Measurements from ENCODE around the gene ACTRT3.

Gene ACTRT3

GRCh38 chr3:169769287-169770181 is at the start of gene ACTRT3:
Gene ACTRT3, minus strand, starts transcription at chr3:169769561. Its CDS starts 41 bp downstream, at chr3:169769520.
- peak; percentile 68 for DNase-seq (ENCODE audit: low read depth)

DNA sequence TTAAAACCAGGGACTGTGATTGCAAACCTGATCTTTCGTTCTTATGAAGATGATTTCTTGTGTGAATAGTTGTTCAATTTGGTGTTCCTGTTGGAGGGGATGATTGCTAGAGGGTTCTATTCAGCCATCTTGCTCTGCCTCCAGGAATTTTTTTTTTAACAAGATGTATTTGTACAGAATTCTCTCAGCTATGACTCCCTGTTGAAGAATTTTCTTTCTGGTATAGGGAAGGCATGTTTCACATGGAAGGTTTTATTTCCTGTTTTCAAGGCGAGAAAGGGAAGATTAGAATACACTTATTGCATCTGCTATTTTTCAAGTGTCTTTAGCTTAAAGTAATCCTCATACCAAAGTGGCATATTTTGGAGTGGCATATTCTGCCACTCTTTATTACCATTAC is 49.0 kb upstream of the ACTRT3 start:
- DNase-seq (ENCODE audit: low read depth), result peak; percentile 70

DNA sequence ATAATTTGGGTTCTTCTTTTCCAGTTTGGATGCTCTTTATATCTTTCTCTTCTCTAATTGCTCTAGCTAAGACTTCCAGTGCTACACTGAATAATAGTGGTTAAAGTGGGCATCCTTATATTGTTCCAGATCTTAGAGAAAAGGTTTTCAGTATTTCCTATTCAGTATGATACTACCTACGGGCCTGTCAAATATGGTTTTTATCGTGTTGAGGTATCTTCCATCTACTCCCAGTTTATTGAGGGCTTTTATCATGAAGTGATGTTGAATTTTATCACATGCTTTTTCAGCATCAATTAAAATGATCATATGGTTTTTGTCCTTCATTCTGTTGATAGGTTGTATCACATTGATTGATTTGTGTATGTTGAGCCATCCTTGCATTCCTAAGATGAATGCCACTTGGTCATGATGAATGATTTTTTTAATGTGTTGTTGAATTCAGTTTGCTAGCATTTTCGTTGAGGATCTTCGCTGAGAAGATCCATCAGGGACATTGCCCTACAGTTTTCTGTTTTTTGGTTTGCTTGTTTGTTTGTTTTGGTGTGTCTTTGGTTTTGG is 46.3 kb upstream of the ACTRT3 start:
- DNase-seq (ENCODE audit: low read depth), result no peak

DNA sequence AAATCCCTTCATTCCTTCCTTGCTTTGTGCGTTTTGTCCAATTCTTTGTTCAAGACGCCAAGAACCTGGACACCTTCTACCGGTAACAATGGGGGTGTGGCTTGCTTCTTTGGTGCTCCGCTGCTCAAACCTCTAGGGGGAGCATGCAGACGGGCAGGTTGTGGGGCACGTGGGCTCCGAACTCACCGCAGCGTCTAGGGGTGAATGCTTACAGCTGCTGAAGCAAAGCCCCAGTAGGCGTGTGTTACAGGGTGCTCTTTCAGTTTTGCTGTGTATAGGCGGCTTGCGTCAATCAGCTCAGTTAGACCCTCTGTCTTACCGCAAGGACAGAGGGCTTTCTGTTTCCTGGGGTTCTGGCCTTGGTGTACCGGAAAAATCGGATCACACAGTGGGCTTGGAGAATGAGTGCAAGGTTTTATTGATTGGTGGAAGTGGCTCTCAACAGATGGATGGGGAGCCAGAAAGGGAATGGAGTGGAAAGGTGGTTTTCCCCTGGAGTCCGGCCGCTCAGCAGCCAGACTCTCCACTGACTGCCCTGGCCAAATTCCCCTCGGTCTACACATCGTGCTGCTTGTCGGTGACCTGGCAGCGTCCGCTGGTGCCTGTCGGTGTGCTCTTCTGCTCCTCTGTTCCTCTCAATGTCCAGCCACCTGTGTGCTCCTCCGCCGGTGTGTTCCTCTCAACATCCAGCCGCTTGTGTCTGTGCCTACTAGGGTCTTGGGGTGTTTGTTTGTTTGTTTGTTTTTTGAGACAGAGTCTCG is 44.6 kb upstream of the ACTRT3 start:
- DNase-seq (ENCODE audit: low read depth), result peak; percentile 18

GRCh38 chr3:169813278-169813677 is 43.9 kb upstream of the ACTRT3 start:
- no peak for DNase-seq (ENCODE audit: low read depth)

GRCh38 chr3:169812332-169813235 is 43.2 kb upstream of the ACTRT3 start, which contains the start of the genes LRRC34 and LRRIQ4:
Gene LRRC34, minus strand, starts transcription at chr3:169812904. Its CDS starts 356 bp downstream, at chr3:169812548.
Gene LRRIQ4, plus strand, starts transcription at chr3:169812870. Its CDS starts 9,052 bp downstream, at chr3:169821922.
- peak; percentile 81 for DNase-seq (ENCODE audit: low read depth)

- DNase-seq (ENCODE audit: low read depth), result peak; percentile 81
Observed at GRCh38 chr3:169811631-169812331, 42.4 kb upstream of the ACTRT3 start.

DNA sequence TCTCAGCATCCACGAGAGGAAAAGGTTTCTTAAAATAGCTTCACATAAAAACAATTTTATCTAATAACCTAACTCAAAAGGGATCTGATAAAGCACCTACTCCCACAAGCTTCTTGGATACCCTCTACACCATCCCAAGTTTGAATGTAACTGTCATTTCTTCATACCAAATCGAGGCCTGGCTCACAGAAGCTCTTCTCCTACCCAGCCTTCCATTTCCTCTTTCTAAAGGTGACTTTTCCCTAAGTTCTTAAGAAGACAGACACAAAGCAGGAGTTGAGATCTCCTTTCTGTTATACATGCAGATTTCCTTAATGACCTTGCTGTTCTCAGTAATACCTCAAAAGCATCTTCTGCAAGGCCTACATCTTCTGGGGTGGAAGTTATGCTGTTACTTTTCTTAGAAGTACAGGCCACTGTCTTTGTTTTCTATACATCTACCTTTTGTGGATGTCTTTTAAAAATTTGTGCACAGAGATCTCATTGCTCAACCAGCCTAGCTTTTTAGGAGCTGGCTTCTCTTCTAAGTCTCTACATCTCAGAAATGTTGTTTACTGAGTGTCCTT is 40.0 kb upstream of the ACTRT3 start:
- DNase-seq (ENCODE audit: low read depth), result no peak

DNA sequence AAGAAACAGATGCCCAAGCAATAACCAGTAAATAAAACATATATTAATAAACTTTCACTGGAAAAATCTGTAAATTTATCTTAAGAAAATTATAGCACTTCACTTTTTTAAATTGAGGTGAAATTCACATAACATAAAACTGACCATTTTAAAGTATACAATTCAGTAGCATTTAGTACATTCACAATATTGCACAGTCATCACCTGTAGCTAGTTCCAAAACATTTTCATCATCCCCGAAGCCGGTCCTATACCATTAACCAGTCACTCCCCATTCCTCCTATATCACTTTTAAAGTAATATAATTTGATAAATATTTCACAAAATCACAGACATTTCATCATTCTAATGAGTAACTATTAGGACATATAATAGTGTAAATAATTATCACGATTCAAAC is 35.3 kb upstream of the ACTRT3 start:
- DNase-seq (ENCODE audit: low read depth), result no peak

DNA sequence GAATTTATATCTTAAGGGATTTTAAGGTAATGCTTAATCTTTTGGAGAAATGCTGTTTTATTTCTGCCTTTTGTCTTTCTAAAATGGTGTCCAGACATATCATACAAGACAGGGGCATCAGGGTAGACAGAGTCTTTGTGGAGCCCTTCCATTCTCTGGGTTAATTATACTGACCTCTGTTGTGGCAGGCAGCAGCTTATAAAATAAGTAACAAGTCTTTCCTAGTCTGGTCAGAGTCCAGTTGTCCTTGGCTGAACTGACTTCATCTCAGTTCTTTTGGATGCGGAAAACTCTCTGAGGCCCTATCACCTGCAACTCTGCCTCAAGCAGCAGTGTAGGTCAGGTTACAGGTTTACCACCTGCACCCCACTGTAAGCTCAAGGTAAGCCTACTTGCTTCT is 23.0 kb upstream of the ACTRT3 start:
- no peak for DNase-seq (ENCODE audit: low read depth)

DNA sequence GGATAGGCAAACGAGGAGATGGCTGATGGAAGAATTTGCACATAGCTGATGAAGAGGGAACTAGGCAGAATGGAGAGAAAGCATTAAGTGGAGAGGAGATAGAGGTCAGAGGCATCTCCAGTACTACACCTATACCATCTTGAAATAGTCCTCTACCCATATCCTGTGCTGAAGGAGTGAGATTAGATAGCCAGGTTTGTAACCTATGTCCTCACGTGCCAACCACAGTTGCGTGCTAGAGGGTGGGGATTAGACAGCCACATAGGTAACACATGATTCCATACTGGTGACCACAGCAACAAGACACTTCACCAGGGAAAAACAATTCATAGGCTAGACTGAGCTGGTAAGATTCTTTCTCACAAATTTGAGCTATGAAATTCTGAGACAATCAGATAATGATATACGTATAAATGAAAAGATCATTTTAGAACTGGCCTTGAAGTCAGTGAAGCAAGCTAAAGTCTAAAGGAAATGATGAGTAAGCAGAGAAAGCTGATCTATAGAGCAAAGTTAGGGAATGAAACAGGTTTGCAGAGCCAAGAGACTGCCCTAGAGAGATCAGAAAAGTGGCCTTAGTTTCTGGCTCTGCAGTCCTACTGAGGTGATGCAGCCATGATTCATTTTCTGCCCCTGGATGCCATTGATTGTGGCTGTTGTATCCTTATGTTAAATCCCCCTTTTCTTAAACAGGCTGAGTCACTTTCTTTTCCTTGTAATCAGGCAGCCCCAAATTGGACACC is 21.5 kb upstream of the ACTRT3 start:
- no peak for DNase-seq (ENCODE audit: low read depth)

DNA sequence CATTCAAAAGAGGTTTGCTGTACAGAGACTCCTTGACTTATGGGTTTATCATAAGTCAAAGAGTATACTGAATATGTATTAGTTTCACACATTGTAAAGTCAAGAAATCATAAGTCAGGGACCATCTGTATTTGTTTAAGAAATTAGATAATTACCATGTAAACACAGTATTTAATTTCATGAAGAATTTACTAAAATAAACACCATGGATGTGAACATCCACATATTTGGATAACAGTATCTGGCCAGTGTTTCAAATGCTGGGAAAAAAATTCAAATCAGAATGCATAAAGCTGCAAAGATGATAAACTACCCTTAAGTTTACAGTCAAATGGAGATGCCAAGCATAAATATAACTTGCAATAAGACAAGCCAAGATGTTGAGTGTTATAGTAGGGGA is 20.9 kb upstream of the ACTRT3 start:
- DNase-seq (ENCODE audit: low read depth), result no peak

DNA sequence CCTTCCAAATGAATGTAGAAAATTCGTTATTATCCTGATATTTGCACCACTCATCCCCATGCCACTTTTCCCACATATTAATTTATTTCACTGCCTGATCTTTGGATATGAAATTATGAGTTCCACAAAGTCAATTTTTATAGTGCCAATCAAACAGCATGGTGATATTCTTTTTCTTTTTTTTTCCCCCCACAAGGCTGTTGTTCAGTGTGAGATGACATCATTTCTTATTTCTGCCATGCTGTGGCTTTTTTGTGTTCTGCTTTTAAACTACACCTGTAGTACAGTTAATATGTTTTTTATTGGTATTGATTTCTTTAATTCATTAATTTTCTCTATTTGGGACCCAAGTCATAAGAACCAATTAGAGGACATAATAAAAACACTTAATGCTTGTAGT is 18.4 kb upstream of the ACTRT3 start:
- DNase-seq (ENCODE audit: low read depth), result no peak

DNA sequence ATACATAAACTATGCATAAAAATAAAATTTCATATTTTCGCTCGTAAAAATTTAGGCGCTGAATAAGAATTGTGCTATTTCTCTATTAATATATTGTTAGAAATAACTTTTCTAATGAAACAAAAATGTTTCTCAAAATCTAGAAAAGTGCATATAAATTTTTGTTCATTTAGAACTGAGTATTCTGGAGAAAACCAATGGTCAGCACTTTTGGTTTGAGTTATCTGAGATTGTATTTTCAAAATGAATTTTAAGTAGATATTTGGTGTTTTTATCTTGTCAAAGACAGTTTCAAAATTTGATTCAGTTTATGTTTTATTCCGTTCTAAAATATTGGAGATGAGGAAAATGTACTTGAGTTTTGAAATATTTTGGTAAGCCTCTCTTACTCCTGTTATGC is 17.8 kb upstream of the ACTRT3 start:
- no peak for DNase-seq (ENCODE audit: low read depth)

DNA sequence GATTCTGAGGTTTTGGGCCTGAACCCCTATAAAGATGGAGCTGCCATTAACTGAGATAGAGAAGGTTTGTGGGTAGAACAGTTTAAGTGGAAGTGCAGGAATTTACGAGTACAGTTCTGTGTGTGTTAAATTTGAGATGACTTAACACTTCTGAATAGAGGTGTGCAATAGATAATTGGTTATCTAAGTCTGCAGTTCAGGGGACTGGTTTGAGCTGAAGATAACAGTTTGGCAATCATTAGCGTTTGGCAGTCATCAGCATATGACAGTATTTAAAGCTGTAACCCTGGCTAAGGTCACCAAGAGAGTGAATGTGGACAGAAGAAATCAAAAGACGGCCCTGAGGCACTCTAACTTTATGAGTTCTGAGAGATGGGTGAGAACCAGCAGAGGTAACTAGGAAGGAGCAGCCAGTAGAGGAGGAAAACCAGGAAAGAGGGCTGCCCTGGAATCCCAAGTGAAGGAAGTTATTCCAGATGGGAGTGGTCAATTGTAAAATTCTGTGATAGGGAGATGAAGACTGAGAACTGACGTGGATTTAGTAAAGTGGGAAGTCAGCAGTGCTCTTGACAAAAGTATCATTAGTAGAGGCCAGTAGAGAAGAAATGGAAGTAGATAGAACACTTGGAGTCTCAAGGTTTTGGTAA is 12.0 kb upstream of the ACTRT3 start:
- no peak for DNase-seq (ENCODE audit: low read depth)

DNA sequence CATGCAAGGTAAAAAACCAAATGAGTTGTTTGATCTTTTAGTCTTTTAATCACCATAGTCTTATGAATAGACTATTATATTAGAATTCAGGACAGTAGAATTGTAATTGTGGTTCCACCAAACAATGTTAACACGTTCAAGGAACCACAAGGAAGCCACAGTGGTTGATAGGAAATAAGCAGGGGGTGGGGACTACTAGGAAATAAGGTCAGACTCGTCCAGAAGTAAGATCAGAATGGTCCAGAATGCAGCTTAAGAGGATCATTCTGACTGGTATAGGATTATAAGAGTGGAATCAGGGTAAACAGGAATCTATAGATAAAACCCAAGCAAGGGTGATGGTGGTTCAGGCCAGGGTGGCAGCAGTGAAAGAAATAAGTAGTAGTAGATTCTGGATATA is 11.4 kb upstream of the ACTRT3 start:
- DNase-seq (ENCODE audit: low read depth), result no peak

DNA sequence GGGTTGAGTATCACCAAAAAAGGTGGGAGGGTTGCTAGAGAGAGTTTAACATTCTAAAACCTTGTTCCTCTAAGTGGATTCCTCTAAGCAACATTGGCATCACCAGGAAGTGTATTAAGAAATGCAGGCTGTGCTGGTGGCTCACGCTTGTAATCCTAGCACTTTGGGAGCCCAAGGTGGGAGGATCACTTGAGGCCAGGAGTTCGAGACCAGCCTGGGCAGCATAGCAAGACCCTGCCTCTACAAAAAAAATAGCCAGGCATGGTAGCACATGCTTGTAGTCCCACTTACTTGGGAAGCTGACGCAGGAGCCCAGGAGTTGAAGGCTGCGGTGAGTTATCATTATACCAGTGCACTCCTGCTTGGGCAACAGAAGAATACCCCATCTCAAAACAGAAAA is 8.5 kb upstream of the ACTRT3 start:
- DNase-seq (ENCODE audit: low read depth), result no peak

DNA sequence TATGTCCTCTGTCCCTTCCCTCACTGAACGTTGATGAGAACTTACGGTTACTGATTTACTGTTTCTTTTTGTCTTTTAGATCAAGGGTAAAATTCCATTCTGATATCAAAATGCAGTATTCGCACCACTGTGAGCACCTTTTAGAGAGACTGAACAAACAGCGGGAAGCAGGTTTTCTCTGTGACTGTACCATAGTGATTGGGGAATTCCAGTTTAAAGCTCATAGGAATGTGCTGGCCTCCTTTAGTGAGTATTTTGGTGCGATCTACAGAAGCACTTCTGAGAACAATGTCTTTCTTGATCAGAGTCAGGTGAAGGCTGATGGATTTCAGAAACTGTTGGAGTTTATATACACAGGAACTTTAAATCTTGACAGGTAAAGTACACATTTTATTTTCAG is 4.8 kb upstream of the ACTRT3 start:
- no peak for DNase-seq (ENCODE audit: low read depth)
